SU-DHL-6 (cell line): ENCODE results near the gene NPHS2.
"Not testable (repeated sequence)": the region's sequence is repeated elsewhere in the genome, so short reads cannot be mapped to it uniquely, and the experiment has no call there.

ENCODE experiments used
- H2AFZ ChIP-seq: fragments of 200-600 bp; sonication (generic); 2 replicates; pipeline ENCODE4 v1.6.1; 2014; ENCODE audit warnings: low read depth, mild to moderate bottlenecking, moderate library complexity, mixed read lengths, antibody characterized with exemption, low read length; ENCODE audit not compliant: severe bottlenecking
- H3F3A ChIP-seq: fragments of 200-600 bp; shearing (Covaris generic); 2 replicates; pipeline ENCODE4 v1.6.0; 2016; ENCODE audit warnings: antibody characterized with exemption, mild to moderate bottlenecking; ENCODE audit not compliant: insufficient read depth
- H3K27ac ChIP-seq: fragments of 200-600 bp; sonication (generic); 2 replicates; pipeline ENCODE4 v1.5.1; 2016; ENCODE audit warnings: low read depth, mild to moderate bottlenecking, low read length, moderate library complexity, mixed read lengths
- H3K27me3 ChIP-seq: fragments of 200-600 bp; sonication (generic), shearing (Covaris generic); 2 replicates; pipeline ENCODE4 v1.6.0; 2014; ENCODE audit warnings: mild to moderate bottlenecking, low read length
- H3K36me3 ChIP-seq: fragments of 200-600 bp; sonication (generic); 2 replicates; pipeline ENCODE4 v1.6.1; 2014; ENCODE audit warnings: mild to moderate bottlenecking, low read length, mixed read lengths
- H3K4me2 ChIP-seq: fragments of 300-600, 200-600 bp; shearing (Covaris generic), sonication (generic); 2 replicates; pipeline ENCODE4 v1.6.0; 2014; ENCODE audit warnings: low read length, low read depth, mild to moderate bottlenecking; ENCODE audit not compliant: poor library complexity, severe bottlenecking
- H3K4me3 ChIP-seq: fragments of 200-600 bp; sonication (generic); 2 replicates; pipeline ENCODE4 v1.5.1; 2014; ENCODE audit warnings: antibody characterized with exemption, low read length, mild to moderate bottlenecking, mixed read lengths; ENCODE audit not compliant: insufficient read depth, poor library complexity, severe bottlenecking
- H3K79me2 ChIP-seq: fragments of 200-600 bp; sonication (generic); 2 replicates; pipeline ENCODE4 v1.6.1; 2014; ENCODE audit warnings: mild to moderate bottlenecking, low read length, moderate library complexity; ENCODE audit not compliant: insufficient read depth
- H3K9ac ChIP-seq: fragments of 200-600 bp; sonication (generic); 2 replicates; pipeline ENCODE4 v1.7.0; 2014; ENCODE audit warnings: mild to moderate bottlenecking, low read length
- H3K9me2 ChIP-seq: fragments of 200-600 bp; sonication (generic); replicated peaks from 2 replicates; pipeline ENCODE4 v1.6.1; 2014; ENCODE audit warnings: low read length; ENCODE audit not compliant: insufficient read depth
- H3K9me3 ChIP-seq: fragments of 200-600 bp; sonication (generic); 2 replicates; pipeline ENCODE4 v1.6.1; 2014; ENCODE audit warnings: low read length, mixed read lengths; ENCODE audit not compliant: insufficient read depth
- H4K20me1 ChIP-seq: fragments of 200-600 bp; sonication (generic); 2 replicates; pipeline ENCODE4 v1.6.1; 2014; ENCODE audit warnings: low read depth, mild to moderate bottlenecking, antibody characterized with exemption, low read length, moderate library complexity, mixed read lengths
- EZH2phosphoT487 ChIP-seq: fragments of 200-600 bp; sonication (generic), shearing (Covaris generic); conservative IDR thresholded peaks from 2 replicates; pipeline ENCODE4 v1.6.1; 2018; ENCODE audit warnings: mild to moderate bottlenecking, antibody characterized with exemption, low read length, moderate library complexity, mixed read lengths
- TF ChIP-seq, protein P1 (sequence below): fragments of 200-600 bp; sonication (generic); IDR thresholded peaks from one replicate; pipeline ENCODE4 v1.5.1; 2017; ENCODE audit warnings: antibody characterized with exemption, mild to moderate bottlenecking, low read length, moderate library complexity; ENCODE audit not compliant: insufficient read depth, poor library complexity, severe bottlenecking

Gene NPHS2

DNA sequence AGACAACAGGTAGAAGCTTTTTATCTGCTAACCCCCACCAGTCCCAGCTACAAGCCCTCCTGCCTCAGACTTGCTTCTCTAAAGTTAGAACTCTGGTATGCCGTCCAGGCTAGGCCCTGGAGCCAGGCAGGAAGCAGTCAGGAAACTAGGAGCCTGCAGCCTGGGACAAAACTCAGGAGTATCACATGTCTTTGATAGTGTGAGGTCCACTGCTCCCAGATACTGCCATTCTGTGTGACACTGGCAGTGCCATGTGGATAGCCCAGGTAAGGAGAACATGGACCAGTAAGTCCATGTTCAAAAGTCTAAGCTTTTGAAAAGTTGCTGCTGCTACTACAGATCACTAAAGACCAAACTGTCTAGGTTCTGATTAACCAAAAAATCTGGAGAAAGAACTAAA lies 45.4 kb downstream of the NPHS2 start:
- Histone ChIP-seq H3K27me3 (no peaks in the 10 kb centered on the region), H3K27ac (no peak overlapping the region), H3K4me3 (no peak overlapping the region), H3K9ac (no peak overlapping the region), H3K9me2 (no peaks in the 10 kb centered on the region), H3K9me3 (no peaks in the 10 kb centered on the region), H4K20me1 (no peaks in the 10 kb centered on the region), H2AFZ (no peak overlapping the region), H3K79me2 (no peaks in the 10 kb centered on the region), H3K36me3 (no peaks in the 10 kb centered on the region), H3K4me2 (no peak overlapping the region), H3F3A (no peaks in the 10 kb centered on the region)
- no peak for TF ChIP-seq EZH2phosphoT487
- TF ChIP-seq, protein P1, sequence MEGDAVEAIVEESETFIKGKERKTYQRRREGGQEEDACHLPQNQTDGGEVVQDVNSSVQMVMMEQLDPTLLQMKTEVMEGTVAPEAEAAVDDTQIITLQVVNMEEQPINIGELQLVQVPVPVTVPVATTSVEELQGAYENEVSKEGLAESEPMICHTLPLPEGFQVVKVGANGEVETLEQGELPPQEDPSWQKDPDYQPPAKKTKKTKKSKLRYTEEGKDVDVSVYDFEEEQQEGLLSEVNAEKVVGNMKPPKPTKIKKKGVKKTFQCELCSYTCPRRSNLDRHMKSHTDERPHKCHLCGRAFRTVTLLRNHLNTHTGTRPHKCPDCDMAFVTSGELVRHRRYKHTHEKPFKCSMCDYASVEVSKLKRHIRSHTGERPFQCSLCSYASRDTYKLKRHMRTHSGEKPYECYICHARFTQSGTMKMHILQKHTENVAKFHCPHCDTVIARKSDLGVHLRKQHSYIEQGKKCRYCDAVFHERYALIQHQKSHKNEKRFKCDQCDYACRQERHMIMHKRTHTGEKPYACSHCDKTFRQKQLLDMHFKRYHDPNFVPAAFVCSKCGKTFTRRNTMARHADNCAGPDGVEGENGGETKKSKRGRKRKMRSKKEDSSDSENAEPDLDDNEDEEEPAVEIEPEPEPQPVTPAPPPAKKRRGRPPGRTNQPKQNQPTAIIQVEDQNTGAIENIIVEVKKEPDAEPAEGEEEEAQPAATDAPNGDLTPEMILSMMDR, result no peak

DNA sequence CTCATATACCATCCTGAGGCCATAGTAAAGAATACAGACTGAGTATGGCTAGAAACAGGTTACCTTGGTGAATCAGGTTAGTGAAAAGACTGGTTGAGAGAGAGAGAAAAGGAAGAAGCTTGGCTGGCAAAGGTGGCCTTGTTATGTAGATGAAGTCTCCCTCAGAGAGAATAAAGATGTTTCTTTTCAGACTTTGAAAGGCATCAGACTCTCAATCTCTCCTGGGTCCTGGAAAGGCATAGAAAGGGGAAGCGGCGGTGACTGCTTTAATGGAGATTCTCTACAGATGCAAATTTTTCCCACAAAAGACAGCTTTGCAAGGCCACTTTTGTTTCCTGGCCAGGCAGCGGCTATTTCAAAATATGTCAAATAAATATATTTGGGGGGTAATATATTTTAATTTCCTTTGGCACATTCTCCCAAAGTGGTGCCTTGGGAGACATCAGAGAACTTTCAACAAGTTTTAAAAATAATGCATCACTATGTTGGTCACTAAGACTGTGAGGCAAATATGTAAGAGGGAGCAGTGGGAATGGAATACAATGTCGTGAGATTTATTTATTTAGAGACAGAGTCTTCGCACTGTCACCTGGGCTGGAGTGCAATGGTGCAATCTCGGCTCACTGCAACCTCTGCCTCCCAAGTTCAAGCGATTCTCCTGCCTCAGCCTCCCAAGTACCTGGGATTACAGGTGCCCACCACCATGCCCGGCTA lies 46.1 kb downstream of the NPHS2 start:
- Histone ChIP-seq H3K4me3 (no peak overlapping the region), H3K9ac (no peak overlapping the region), H3K27me3 (no peaks in the 10 kb centered on the region), H3K9me3 (no peaks in the 10 kb centered on the region), H2AFZ (no peak overlapping the region), H3K9me2 (no peaks in the 10 kb centered on the region), H3K36me3 (no peaks in the 10 kb centered on the region), H3F3A (no peaks in the 10 kb centered on the region), H3K27ac (no peak overlapping the region), H3K4me2 (no peak overlapping the region), H4K20me1 (no peaks in the 10 kb centered on the region), H3K79me2 (no peaks in the 10 kb centered on the region)
- TF ChIP-seq, protein P1, result no peak
- no peak for TF ChIP-seq EZH2phosphoT487

DNA sequence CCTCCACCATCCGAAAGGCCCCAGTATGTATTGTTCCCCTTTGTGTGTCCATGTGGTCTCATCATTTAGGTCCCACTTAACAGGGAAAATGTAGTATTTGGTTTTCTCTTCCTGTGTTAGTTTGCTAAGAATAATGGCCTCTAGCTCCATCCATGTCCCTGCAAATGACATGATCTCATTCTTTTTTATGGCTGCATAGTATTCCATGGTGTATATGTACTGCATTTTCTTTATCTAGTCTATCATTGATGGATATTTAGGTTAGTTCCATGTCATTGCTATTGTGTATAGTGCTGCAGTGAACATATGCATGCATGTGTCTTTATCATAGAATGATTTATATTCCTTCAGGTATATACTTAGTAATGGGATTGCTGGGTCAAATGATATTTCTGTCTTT lies 57.2 kb downstream of the NPHS2 start:
- H3K4me3 ChIP-seq, H3K9ac ChIP-seq, H3K9me3 ChIP-seq, H3K79me2 ChIP-seq, H3K27me3 ChIP-seq, H2AFZ ChIP-seq, H3K36me3 ChIP-seq, H3K4me2 ChIP-seq, H3K27ac ChIP-seq, H3F3A ChIP-seq, H4K20me1 ChIP-seq, H3K9me2 ChIP-seq: not testable (repeated sequence)

DNA sequence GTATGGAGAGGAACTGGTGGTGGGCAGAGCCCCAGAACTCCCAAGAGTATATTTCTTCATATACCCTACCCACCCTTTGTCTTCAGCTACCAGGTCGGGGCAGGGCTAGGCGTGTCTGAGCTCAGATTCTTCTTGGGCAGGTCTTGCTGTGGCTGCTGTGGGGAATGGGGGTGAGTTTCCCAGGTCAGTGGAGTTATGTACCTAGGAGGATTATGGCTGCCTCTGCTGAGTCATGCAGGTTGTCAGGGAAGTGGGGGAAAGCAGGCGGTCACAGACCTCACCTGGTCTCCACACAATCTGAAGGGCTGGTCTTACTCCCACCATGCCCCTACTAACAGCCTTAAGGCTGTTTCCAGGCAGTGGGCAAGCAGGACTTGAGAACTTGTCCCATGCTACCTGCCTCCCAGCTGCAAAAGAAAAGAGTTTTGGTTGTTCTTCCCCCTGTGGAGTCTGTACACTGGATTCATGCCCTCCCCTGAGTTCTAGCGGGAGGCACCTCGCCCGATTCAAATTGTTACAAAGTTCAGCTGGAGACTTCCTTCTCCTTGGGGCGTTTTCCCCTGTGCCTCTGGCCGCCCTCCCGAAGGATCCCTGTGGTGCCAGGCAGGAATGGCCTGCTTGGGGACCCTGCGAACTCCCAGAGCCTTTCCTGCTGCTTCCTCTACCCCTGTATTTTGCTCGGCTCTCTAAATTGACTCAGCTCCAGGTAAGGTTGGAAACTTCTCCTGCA lies 58.6 kb downstream of the NPHS2 start:
- H3K27me3 ChIP-seq, result no peaks in the 10 kb centered on the region
- H2AFZ ChIP-seq, result no peak overlapping the region
- H4K20me1 ChIP-seq, result no peaks in the 10 kb centered on the region
- H3K4me2 ChIP-seq, result no peak overlapping the region
- no peaks in the 10 kb centered on the region for H3K79me2 ChIP-seq
- H3K27ac ChIP-seq, result no peak overlapping the region
- TF ChIP-seq, protein P1, result no peak
- no peak for TF ChIP-seq EZH2phosphoT487
- no peaks in the 10 kb centered on the region for H3K36me3 ChIP-seq
- H3F3A ChIP-seq, result no peaks in the 10 kb centered on the region
- no peak overlapping the region for H3K9ac ChIP-seq
- H3K9me3 ChIP-seq, result no peaks in the 10 kb centered on the region
- H3K4me3 ChIP-seq, result no peak overlapping the region
- H3K9me2 ChIP-seq, result no peaks in the 10 kb centered on the region
